Endodermal cell (in vitro differentiated cells): ENCODE data around the gene ETV6. TPM values are rescaled to one million over a fixed set of nuclear protein-coding genes. Genes with fewer than 3 reads are reported as not detected.

Source experiments
- DNase-seq: peaks from one replicate; pipeline ENCODE4 v3.0.0-alpha.2; 2017
- H3K27ac ChIP-seq: 2 replicates; pipeline ENCODE4 v1.5.1; 2013; ENCODE audit warnings: mild to moderate bottlenecking, low read depth, low read length, moderate library complexity
- H3K27me3 ChIP-seq: 2 replicates; pipeline ENCODE4 v1.6.1; 2013; ENCODE audit warnings: mild to moderate bottlenecking, low read length, moderate library complexity; ENCODE audit not compliant: insufficient read depth, control insufficient read depth, poor library complexity, severe bottlenecking
- H3K36me3 ChIP-seq: 2 replicates; pipeline ENCODE4 v1.7.0; 2013; ENCODE audit warnings: mild to moderate bottlenecking, low read length, moderate library complexity; ENCODE audit not compliant: control insufficient read depth, insufficient read depth
- H3K4me1 ChIP-seq: one replicate; pipeline ENCODE4 v1.7.0; 2013; ENCODE audit warnings: low read length; ENCODE audit not compliant: control insufficient read depth, insufficient read depth
- H3K4me3 ChIP-seq: 2 replicates; pipeline ENCODE4 v1.5.1; 2013; ENCODE audit warnings: mild to moderate bottlenecking, low read length, moderate library complexity
- H3K9ac ChIP-seq: 2 replicates; pipeline ENCODE4 v1.6.1; 2013; ENCODE audit warnings: mild to moderate bottlenecking, low read length, moderate library complexity; ENCODE audit not compliant: poor library complexity, severe bottlenecking; ENCODE audit errors: extremely low read depth
- H3K9me3 ChIP-seq: 2 replicates; pipeline ENCODE4 v1.6.1; 2013; ENCODE audit warnings: mild to moderate bottlenecking, low read length, moderate library complexity; ENCODE audit not compliant: control insufficient read depth
- H3K27ac Mint-ChIP-seq: 2 replicates; pipeline ENCODE4 v1.8.0; 2020; ENCODE audit warnings: mixed read lengths
- H3K27me3 Mint-ChIP-seq: 2 replicates; pipeline ENCODE4 v1.8.0; 2021; ENCODE audit warnings: mild to moderate bottlenecking, mixed read lengths; ENCODE audit not compliant: insufficient read depth
- H3K36me3 Mint-ChIP-seq: 2 replicates; pipeline ENCODE4 v1.8.0; 2020; ENCODE audit warnings: low read depth, mixed read lengths
- H3K4me1 Mint-ChIP-seq: 2 replicates; pipeline ENCODE4 v1.8.0; 2020; ENCODE audit warnings: mixed read lengths
- H3K4me3 Mint-ChIP-seq: 2 replicates; pipeline ENCODE4 v1.8.0; 2020; ENCODE audit warnings: mild to moderate bottlenecking, moderate library complexity, mixed read lengths
- H3K9me3 Mint-ChIP-seq: 2 replicates; pipeline ENCODE4 v1.8.0; 2020; ENCODE audit warnings: mild to moderate bottlenecking, mixed read lengths
- CTCF ChIP-seq: fragments of 200-600 bp; sonication (generic); conservative IDR thresholded peaks from 2 replicates; pipeline ENCODE4 v1.5.0; 2021; ENCODE audit warnings: antibody characterized with exemption, mild to moderate bottlenecking
- WGBS, 2 experiments: methylation state at CpG; one replicate each; pipeline versions ENCODE4 v1.1.5 to v1.1.7; 2013; ENCODE audit warnings: missing lambda C conversion rate in 2 of 2, mixed read lengths in 1 of 2; ENCODE audit not compliant: insufficient coverage in 1 of 2, insufficient read length in 1 of 2; 5-methylcytosine and 5-hydroxymethylcytosine counted together
- total RNA-seq, 2 donors: library from RNA; stranded (reverse); fragmentation: NEBNext Ultra II Directional in 1 of 2; extraction: Animal tissue kit (Norgen Biotek cat#: 25700) in 1 of 2; gene quantifications; 2 replicates in 1 of 2; 3 replicates in 1 of 2; pipeline ENCODE4 v1.2.1, GENCODE V29; 2021

The ETV6 gene
- total RNA-seq, 2 donors from 2014 or later, result 9.3 to 22.1 TPM

- Mint-ChIP-seq H3K4me3 (no peak overlapping the region), H3K36me3 (peaks cover 8% of the 10 kb centered on the region), H3K27ac (no peak overlapping the region), H3K4me1 (peaks cover 14% of the 10 kb centered on the region), H3K27me3 (no peaks in the 10 kb centered on the region), H3K9me3 (no peaks in the 10 kb centered on the region)
- H3K4me3 ChIP-seq, result no peak overlapping the region
- no peak overlapping the region for H3K27ac ChIP-seq
- H3K9ac ChIP-seq, result no peak overlapping the region
- no peak for TF ChIP-seq CTCF
- H3K27me3 ChIP-seq, result no peaks in the 10 kb centered on the region
- H3K9me3 ChIP-seq, result no peaks in the 10 kb centered on the region
- no peaks in the 10 kb centered on the region for H3K4me1 ChIP-seq
- WGBS, 2 experiments, result 86% methylated on average over 1 of the region's 1 CpG; no CpG with 5 or more reads in 1 of the 2 experiments
- no peaks in the 10 kb centered on the region for H3K36me3 ChIP-seq
- no peak for DNase-seq
Observed at GRCh38 chr12:11787437-11787836, 138.0 kb downstream of the ETV6 start.

GRCh38 chr12:11787933-11788849 is 138.7 kb downstream of the ETV6 start:
- Mint-ChIP-seq H3K4me1 (peaks cover 14% of the 10 kb centered on the region), H3K27me3 (no peaks in the 10 kb centered on the region), H3K27ac (no peak overlapping the region), H3K36me3 (peaks cover 8% of the 10 kb centered on the region), H3K9me3 (no peaks in the 10 kb centered on the region), H3K4me3 (no peak overlapping the region)
- no peak for TF ChIP-seq CTCF
- Histone ChIP-seq H3K4me1 (no peaks in the 10 kb centered on the region), H3K9me3 (no peaks in the 10 kb centered on the region), H3K4me3 (no peak overlapping the region), H3K27me3 (no peaks in the 10 kb centered on the region), H3K27ac (peak overlapping the region; percentile 6), H3K36me3 (no peaks in the 10 kb centered on the region), H3K9ac (no peak overlapping the region)
- DNase-seq, result no peak
- WGBS, 2 experiments, result 89 to 92% methylated on average over 3 to 4 of the region's 6 CpGs

GRCh38 chr12:11793921-11794710 is 144.6 kb downstream of the ETV6 start:
- H3K27ac Mint-ChIP-seq, result no peak overlapping the region
- Histone ChIP-seq H3K36me3 (no peaks in the 10 kb centered on the region), H3K4me1 (peaks cover 13% of the 10 kb centered on the region), H3K4me3 (no peak overlapping the region), H3K27me3 (no peaks in the 10 kb centered on the region), H3K9me3 (no peaks in the 10 kb centered on the region), H3K27ac (peak overlapping the region; percentile 34), H3K9ac (no peak overlapping the region)
- no peak for TF ChIP-seq CTCF
- no peaks in the 10 kb centered on the region for H3K9me3 Mint-ChIP-seq
- H3K4me1 Mint-ChIP-seq, result peaks cover 31% of the 10 kb centered on the region
- DNase-seq, result no peak
- H3K4me3 Mint-ChIP-seq, result no peak overlapping the region
- WGBS, 2 experiments, result 78 to 89% methylated on average over 9 to 14 of the region's 14 CpGs
- peaks cover 8% of the 10 kb centered on the region for H3K36me3 Mint-ChIP-seq
- H3K27me3 Mint-ChIP-seq, result no peaks in the 10 kb centered on the region
